Body of pancreas (tissue), 4 donors: Measurements from ENCODE around the gene NDUFAF3. TPM values are rescaled to one million over a fixed set of nuclear protein-coding genes. Genes with fewer than 3 reads are reported as not detected.
"Not testable (repeated sequence)": the region's sequence is repeated elsewhere in the genome, so short reads cannot be mapped to it uniquely, and the experiment has no call there.

Experiments
- ATAC-seq: fragments of 150-250 bp; one replicate; pipeline ENCODE4 v1.9.1; 2016
- DNase-seq, 4 donors: peaks; one replicate each; pipeline ENCODE4 v3.0.0-alpha.2; 2019
- H3K27ac ChIP-seq, 4 donors: fragments of 200-600 bp; sonication (generic); 1 replicate in 3 of 4; 2 replicates in 1 of 4; pipeline versions ENCODE4 v1.5.1 to v1.6.1; 2016 to 2019; ENCODE audit warnings: mild to moderate bottlenecking in 1 of 4, mixed read lengths in 1 of 4, moderate library complexity in 1 of 4
- H3K27me3 ChIP-seq, 2 donors: fragments of 200-600 bp; sonication (generic); one replicate each; pipeline ENCODE4 v1.6.0; 2016; ENCODE audit warnings: mild to moderate bottlenecking in 1 of 2
- H3K36me3 ChIP-seq, 2 donors: fragments of 200-600 bp; sonication (generic); replicated peaks in 1 of 2; 2 replicates each; pipeline ENCODE4 v1.5.1; 2016; ENCODE audit warnings: low read depth in 2 of 2; ENCODE audit not compliant: insufficient read depth in 1 of 2
- H3K4me1 ChIP-seq: fragments of 200-600 bp; sonication (generic); one replicate; pipeline ENCODE4 v1.6.0; 2016
- H3K4me3 ChIP-seq, 2 donors: fragments of 200-600 bp; sonication (generic); 1 replicate in 1 of 2; 2 replicates in 1 of 2; pipeline ENCODE4 v1.5.1; 2016 to 2019
- H3K9me3 ChIP-seq, 3 donors: fragments of 200-600 bp; sonication (generic); 1 replicate in 2 of 3; 2 replicates in 1 of 3; pipeline ENCODE4 v1.5.1; 2016
- POLR2A ChIP-seq, 3 donors: fragments of 450-650 bp; IDR thresholded peaks; one replicate each; pipeline ENCODE4 v1.6.1; 2016; ENCODE audit warnings: antibody characterized with exemption in 3 of 3, mild to moderate bottlenecking in 2 of 3
- WGBS, 2 donors: methylation state at CpG; one replicate each; pipeline ENCODE4 v1.1.5; 2017; 5-methylcytosine and 5-hydroxymethylcytosine counted together
- intact Hi-C: fragments of 100-400 bp; cut with DNase I; formaldehyde crosslinking; loops from one replicate; pipeline ENCODE4 v1.15.1; 2023
- total RNA-seq, 2 donors: library from RNA; depleted of rRNA; stranded (reverse); fragments of >200 nt; gene quantifications; one replicate each; pipeline ENCODE4 v1.1.0, GENCODE V29; 2016
- TF ChIP-seq, protein P1 (sequence below), 7 experiments: fragments of 450-650 bp in 4 of 7; fragments of 200-600 bp in 3 of 7; sonication (generic) in 3 of 7; IDR thresholded peaks; one replicate each; pipeline ENCODE4 v1.5.1; 2016 to 2019; ENCODE audit warnings: antibody characterized with exemption in 7 of 7

NDUFAF3 gene
- total RNA-seq, 2 donors from 2014 or later: 25.7 to 55.0 TPM

DNA sequence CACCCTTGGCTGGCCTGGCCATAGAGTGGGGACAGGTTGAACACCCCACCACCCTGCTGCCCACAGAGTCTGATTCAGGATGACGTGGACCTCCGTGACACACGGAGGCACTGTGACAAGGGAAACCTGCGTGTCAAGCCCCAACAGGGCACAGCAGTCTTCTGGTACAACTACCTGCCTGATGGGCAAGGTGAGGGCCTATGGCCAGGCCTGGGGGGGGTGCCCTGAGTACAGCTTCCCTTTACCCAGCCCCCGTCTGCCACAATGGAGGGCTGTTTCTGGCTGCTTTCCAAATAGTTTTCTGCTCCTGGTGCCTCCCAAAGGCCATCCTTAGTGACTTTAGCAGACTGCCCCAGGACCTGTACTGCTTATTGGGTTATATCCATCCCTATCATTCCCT, 15.9 kb upstream of the NDUFAF3 start:
- no peaks in the 10 kb centered on the region for H3K27me3 ChIP-seq
- no peaks in the 10 kb centered on the region for H3K9me3 ChIP-seq
- 90 to 100% methylated on average over 4 to 5 of the region's 5 CpGs for WGBS, 2 donors
- ATAC-seq (no peak), DNase-seq (peak in 1 of 4 donors; percentile 19)
- H3K4me3 ChIP-seq: no peak overlapping the region
- peak overlapping the region in 3 of 4 donors; percentile 91 to 95 (median 93) for H3K27ac ChIP-seq
- no peaks in the 10 kb centered on the region for H3K36me3 ChIP-seq
- intact Hi-C loops: no loop called here
- TF ChIP-seq POLR2A (IDR thresholded peaks at IDR 0.05): no peak
- TF ChIP-seq, protein P1, sequence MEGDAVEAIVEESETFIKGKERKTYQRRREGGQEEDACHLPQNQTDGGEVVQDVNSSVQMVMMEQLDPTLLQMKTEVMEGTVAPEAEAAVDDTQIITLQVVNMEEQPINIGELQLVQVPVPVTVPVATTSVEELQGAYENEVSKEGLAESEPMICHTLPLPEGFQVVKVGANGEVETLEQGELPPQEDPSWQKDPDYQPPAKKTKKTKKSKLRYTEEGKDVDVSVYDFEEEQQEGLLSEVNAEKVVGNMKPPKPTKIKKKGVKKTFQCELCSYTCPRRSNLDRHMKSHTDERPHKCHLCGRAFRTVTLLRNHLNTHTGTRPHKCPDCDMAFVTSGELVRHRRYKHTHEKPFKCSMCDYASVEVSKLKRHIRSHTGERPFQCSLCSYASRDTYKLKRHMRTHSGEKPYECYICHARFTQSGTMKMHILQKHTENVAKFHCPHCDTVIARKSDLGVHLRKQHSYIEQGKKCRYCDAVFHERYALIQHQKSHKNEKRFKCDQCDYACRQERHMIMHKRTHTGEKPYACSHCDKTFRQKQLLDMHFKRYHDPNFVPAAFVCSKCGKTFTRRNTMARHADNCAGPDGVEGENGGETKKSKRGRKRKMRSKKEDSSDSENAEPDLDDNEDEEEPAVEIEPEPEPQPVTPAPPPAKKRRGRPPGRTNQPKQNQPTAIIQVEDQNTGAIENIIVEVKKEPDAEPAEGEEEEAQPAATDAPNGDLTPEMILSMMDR (IDR thresholded peaks at IDR 0.05): no peak
- H3K4me1 ChIP-seq: peaks cover 21% of the 10 kb centered on the region

DNA sequence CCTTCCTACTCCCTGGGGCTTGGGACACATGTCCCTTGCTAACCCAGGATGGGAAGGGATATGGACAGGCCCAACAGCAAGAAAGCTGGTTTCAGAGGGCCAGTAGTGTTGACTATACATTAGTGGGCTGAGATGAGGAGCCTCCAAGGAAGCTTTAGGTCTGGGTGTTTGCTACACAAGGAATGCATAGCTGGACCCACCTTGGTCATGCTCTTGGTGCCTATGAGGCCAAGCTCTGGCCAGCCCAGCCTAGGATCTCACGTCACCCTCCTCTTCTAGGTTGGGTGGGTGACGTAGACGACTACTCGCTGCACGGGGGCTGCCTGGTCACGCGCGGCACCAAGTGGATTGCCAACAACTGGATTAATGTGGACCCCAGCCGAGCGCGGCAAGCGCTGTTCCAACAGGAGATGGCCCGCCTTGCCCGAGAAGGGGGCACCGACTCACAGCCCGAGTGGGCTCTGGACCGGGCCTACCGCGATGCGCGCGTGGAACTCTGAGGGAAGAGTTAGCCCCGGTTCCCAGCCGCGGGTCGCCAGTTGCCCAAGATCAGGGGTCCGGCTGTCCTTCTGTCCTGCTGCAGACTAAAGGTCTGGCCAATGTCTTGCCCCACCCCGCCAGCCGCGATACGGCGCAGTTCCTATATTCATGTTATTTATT, 15.4 kb upstream of the NDUFAF3 start:
- peak; percentile 9 for ATAC-seq
- peak overlapping the region; percentile 74 to 95 (median 92) for H3K27ac ChIP-seq
- H3K4me1 ChIP-seq: peaks cover 26% of the 10 kb centered on the region
- H3K9me3 ChIP-seq: no peaks in the 10 kb centered on the region
- TF ChIP-seq POLR2A (IDR thresholded peaks at IDR 0.05): no peak
- TF ChIP-seq, protein P1 (IDR thresholded peaks at IDR 0.05): no peak
- H3K36me3 ChIP-seq: no peaks in the 10 kb centered on the region
- intact Hi-C loops: no loop called here
- peak; percentile 50 to 57 (median 53) for DNase-seq
- H3K4me3 ChIP-seq: peak overlapping the region; percentile 31 to 35
- no peaks in the 10 kb centered on the region for H3K27me3 ChIP-seq
- 2% methylated on average over 23 to 32 of the region's 32 CpGs for WGBS, 2 donors

DNA sequence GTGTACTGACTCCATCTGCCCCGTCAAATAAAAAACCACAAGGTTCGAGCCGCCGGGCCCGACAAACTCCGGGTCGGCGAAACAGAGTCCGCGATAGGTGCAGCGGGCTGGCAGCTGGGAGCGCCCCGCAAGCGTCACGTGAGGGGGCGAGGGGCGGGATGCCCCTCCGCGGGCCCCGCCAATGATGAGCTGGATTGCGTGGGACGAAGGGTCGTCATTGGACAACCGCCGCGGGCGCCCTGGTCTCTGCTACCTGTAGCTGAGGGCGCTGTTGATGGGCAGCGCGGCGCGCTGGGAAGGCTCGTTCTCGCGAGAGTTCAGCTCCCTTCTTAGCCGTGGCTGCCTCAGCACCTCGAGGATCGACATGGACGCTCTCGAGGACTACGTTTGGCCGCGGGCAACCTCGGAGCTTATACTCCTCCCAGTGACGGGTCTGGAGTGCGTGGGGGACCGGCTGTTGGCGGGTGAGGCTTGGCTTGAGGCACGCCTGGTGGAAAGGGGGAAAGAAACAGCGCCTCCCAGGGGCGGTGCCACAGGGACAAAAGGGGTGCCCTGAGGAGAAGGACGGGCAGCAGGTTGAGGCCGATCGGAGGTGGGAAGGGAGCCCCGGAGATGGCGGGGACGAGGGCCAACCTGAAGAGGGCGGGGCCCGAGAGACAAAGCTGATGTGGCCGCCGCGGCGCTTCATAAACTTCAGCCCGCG, 14.7 kb upstream of the NDUFAF3 start, which contains the start of gene WDR6:
WDR6 (plus strand) TSS at position 324 of the 703 bp plus-strand sequence; CDS start at position 365, 41 bp downstream.
- no peaks in the 10 kb centered on the region for H3K27me3 ChIP-seq
- H3K4me3 ChIP-seq: peak within 1 kb of the TSS; percentile 62 to 65
- peak; percentile 62 to 86 (median 85) for TF ChIP-seq POLR2A (IDR thresholded peaks at IDR 0.05)
- TF ChIP-seq, protein P1 (IDR thresholded peaks at IDR 0.05): peak in 6 of 7 experiments; percentile 16 to 66 (median 50)
- peak within 1 kb of the TSS; percentile 74 to 95 (median 92) for H3K27ac ChIP-seq
- ATAC-seq (peak; percentile 95), DNase-seq (peak; percentile 98 to 99 (median 99))
- 0% methylated on average over 25 to 56 of the region's 65 CpGs for WGBS, 2 donors
- no peaks in the 10 kb centered on the region for H3K9me3 ChIP-seq
- no peaks in the 10 kb centered on the region for H3K36me3 ChIP-seq
- H3K4me1 ChIP-seq: peaks cover 32% of the 10 kb centered on the region
- intact Hi-C loops: no loop called here

DNA sequence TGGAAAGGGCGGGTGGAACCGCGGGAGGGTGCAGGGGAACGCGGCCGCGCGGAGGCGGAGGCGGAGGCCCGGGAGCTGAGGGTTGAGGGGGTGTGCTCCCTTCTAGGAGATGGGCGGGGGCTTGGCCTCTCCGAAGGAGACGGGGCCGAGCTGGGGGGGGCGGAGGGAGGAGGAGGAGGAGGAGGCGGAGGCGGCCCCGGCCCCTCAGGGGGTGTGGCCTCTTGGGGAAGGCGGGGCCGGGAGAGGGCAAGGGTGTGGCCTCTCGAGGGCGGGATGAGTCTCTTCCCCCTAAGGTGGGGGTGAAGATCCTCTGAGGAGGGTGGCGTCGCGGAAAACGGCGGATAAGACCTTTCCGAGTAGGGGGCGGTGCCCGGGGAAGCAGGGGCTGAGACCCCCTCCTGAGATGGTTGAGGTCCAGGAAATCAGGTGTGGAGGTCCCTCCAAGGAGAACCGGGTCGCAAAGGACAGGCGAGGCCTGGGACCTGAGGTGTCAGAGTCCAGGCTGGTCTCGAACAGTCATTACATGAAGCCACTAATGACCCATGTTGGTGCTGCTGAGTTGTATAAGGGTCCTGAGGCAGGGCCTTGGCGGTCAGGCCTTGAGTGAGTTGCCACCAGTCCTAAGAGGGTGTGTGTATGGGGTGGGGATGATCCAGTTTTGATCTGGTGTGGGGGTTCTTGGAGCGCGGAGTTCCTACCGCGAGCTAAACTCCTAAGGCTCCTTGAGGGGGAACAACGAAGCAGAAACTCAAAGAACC, 14.0 kb upstream of the NDUFAF3 start:
- ATAC-seq (peak; percentile 63), DNase-seq (peak; percentile 83 to 87 (median 86))
- 12 to 25% methylated on average over 16 to 40 of the region's 41 CpGs for WGBS, 2 donors
- intact Hi-C loops: no loop called here
- no peaks in the 10 kb centered on the region for H3K36me3 ChIP-seq
- H3K27ac ChIP-seq: peak overlapping the region; percentile 74 to 95 (median 92)
- H3K4me3 ChIP-seq: peak overlapping the region; percentile 62 to 65
- TF ChIP-seq POLR2A (IDR thresholded peaks at IDR 0.05): no peak
- TF ChIP-seq, protein P1 (IDR thresholded peaks at IDR 0.05): no peak
- H3K9me3 ChIP-seq: no peaks in the 10 kb centered on the region
- H3K27me3 ChIP-seq: no peaks in the 10 kb centered on the region
- peaks cover 40% of the 10 kb centered on the region for H3K4me1 ChIP-seq

DNA sequence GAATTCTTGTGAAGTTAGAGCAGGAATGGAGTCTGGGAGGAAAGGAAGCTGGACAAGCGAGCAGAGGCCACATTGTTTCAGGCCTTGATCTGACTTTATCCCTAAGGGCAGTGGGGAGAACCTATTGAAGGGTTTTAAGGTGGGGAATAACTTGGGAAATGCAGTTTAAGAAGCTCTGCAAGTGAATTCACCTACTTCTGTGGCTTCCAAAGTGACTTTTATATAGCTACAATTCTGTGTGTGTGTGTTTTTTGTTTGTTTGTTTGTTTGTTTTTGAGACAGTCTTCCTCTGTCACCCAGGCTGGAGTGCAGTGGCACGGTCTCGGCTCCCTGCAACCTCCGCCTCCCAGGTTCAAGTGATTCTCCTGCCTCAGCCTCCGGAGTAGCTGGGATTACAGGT, 13.3 kb upstream of the NDUFAF3 start:
- peak overlapping the region in 3 of 4 donors; percentile 91 to 95 (median 93) for H3K27ac ChIP-seq

More for the DNA sequence above, 13.3 kb upstream of the NDUFAF3 start:
- intact Hi-C loops, H3K27me3 ChIP-seq, DNase-seq, ATAC-seq, H3K9me3 ChIP-seq, H3K4me3 ChIP-seq, H3K36me3 ChIP-seq: not testable (repeated sequence)
- WGBS, 2 donors: 87 to 89% methylated on average over 5 of the region's 5 CpGs
- peaks cover 46% of the 10 kb centered on the region for H3K4me1 ChIP-seq
